Esophagus muscularis mucosa (tissue), 4 donors: ENCODE results near the gene WNT11. TPM values are rescaled to one million over a fixed set of nuclear protein-coding genes. Genes with fewer than 3 reads are reported as not detected.

ENCODE experiments used
- DNase-seq: peaks from one replicate; pipeline ENCODE4 v3.0.0-alpha.2; 2017; ENCODE audit errors: extremely low spot score
- H3K27ac ChIP-seq, 4 donors: fragments of 200-600 bp; sonication (generic); replicated peaks in 1 of 4; 1 replicate in 3 of 4; 2 replicates in 1 of 4; pipeline ENCODE4 v1.5.1; 2016 to 2019; ENCODE audit warnings: mild to moderate bottlenecking in 1 of 4
- H3K27me3 ChIP-seq, 4 donors: fragments of 200-600 bp; sonication (generic); one replicate each; pipeline versions ENCODE4 v1.5.1 to v1.6.0; 2016 to 2019
- H3K36me3 ChIP-seq, 4 donors: fragments of 200-600 bp; sonication (generic); one replicate each; pipeline ENCODE4 v1.5.1; 2016 to 2019
- H3K4me1 ChIP-seq, 4 donors: fragments of 200-600 bp; sonication (generic); one replicate each; pipeline ENCODE4 v1.5.1; 2016 to 2019
- H3K4me3 ChIP-seq, 4 donors: fragments of 200-600 bp; sonication (generic); 1 replicate in 2 of 4; 2 replicates in 2 of 4; pipeline ENCODE4 v1.5.1; 2016 to 2019; ENCODE audit warnings: mild to moderate bottlenecking in 4 of 4, moderate library complexity in 1 of 4
- H3K9me3 ChIP-seq, 4 donors: fragments of 200-600 bp; sonication (generic); 1 replicate in 3 of 4; 2 replicates in 1 of 4; pipeline ENCODE4 v1.5.1; 2016 to 2019
- EP300 ChIP-seq: sonication (generic); formaldehyde crosslinking; IDR thresholded peaks from one replicate; pipeline ENCODE4 v1.6.1; 2017; ENCODE audit warnings: antibody characterized with exemption
- POLR2A ChIP-seq: fragments of 450-650 bp; IDR thresholded peaks from one replicate; pipeline ENCODE4 v1.6.1; 2017; ENCODE audit warnings: antibody characterized with exemption, moderate library complexity, mild to moderate bottlenecking, low read depth
- POLR2AphosphoS5 ChIP-seq, 2 donors: sonication (generic); formaldehyde crosslinking; IDR thresholded peaks; one replicate each; pipeline ENCODE4 v1.6.1; 2017; ENCODE audit warnings: antibody characterized with exemption in 2 of 2
- WGBS: methylation state at CpG from one replicate; pipeline ENCODE4 v1.1.5; 2018; 5-methylcytosine and 5-hydroxymethylcytosine counted together
- intact Hi-C: fragments of 100-400 bp; cut with DNase I; formaldehyde crosslinking; loops from one replicate; pipeline ENCODE4 v1.15.1; 2023
- total RNA-seq, 4 donors: library from RNA; depleted of rRNA; stranded (reverse); fragments of >200 nt; gene quantifications; one replicate each; pipeline versions ENCODE4 v1.1.0 to v1.2.1, GENCODE V29; 2016
- TF ChIP-seq, protein P1 (sequence below), 3 experiments: fragments of 200-600 bp in 2 of 3; fragments of 450-650 bp in 1 of 3; sonication (generic) in 2 of 3; IDR thresholded peaks; one replicate each; pipeline ENCODE4 v1.5.1; 2017 to 2019; ENCODE audit warnings: antibody characterized with exemption in 3 of 3, mild to moderate bottlenecking in 2 of 3, moderate library complexity in 1 of 3

The WNT11 gene
- total RNA-seq = 10 to 100 TPM in 2 of 4 donors, 1 to 10 TPM in 2; 3.7 to 11.0 (median 7.7) TPM

GRCh38 chr11:76206327-76207081 is at the start of gene WNT11:
TSS of gene WNT11 (minus strand) at chr11:76206502. CDS start at chr11:76206407, 95 bp downstream.
- Histone ChIP-seq H3K4me3 (peak within 1 kb of the TSS; percentile 62 to 68 (median 65)), H3K36me3 (no peaks in the 10 kb centered on the region), H3K27me3 (peaks cover 0 to 40% (median 0%) of the 10 kb centered on the region in 4 donors), H3K4me1 (peaks cover 39 to 59% (median 57%) of the 10 kb centered on the region in 4 donors), H3K9me3 (no peaks in the 10 kb centered on the region), H3K27ac (peak within 1 kb of the TSS in 2 of 4 donors; percentile 31 to 52)
- no peak for TF ChIP-seq EP300
- TF ChIP-seq, protein P1, sequence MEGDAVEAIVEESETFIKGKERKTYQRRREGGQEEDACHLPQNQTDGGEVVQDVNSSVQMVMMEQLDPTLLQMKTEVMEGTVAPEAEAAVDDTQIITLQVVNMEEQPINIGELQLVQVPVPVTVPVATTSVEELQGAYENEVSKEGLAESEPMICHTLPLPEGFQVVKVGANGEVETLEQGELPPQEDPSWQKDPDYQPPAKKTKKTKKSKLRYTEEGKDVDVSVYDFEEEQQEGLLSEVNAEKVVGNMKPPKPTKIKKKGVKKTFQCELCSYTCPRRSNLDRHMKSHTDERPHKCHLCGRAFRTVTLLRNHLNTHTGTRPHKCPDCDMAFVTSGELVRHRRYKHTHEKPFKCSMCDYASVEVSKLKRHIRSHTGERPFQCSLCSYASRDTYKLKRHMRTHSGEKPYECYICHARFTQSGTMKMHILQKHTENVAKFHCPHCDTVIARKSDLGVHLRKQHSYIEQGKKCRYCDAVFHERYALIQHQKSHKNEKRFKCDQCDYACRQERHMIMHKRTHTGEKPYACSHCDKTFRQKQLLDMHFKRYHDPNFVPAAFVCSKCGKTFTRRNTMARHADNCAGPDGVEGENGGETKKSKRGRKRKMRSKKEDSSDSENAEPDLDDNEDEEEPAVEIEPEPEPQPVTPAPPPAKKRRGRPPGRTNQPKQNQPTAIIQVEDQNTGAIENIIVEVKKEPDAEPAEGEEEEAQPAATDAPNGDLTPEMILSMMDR (IDR thresholded peaks at IDR 0.05) = peak in 1 of 3 experiments; percentile 19
- intact Hi-C loops = loop anchor here (1.0 to 10.0 kb wide), 2 partner anchors 112 to 238 kb away; partner anchors contain the start of gene EMSY
- no peak for DNase-seq
- 0% methylated on average over 13 of the region's 80 CpGs for WGBS

DNA sequence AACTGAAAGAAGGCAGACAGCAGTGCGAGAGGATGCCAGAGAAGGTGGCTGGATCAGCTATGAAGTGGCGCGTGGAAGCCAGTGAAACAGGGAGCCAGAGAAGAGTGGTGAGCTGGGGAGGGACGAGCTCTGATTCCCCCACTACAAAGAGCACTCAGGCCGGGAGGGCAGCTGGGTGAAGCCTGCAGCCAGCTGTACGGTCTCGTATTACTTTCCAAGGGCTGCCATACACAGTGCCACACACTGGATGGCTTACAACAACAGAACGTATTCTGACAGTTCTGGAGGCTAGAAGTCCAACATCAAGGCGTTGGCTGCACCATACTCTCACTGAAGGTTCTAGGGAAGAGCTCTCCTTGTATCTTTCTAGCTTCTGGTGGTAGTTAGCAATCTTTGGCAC is 47.1 kb upstream of the WNT11 start:
- Histone ChIP-seq H3K36me3 (no peaks in the 10 kb centered on the region), H3K27me3 (no peaks in the 10 kb centered on the region), H3K9me3 (no peaks in the 10 kb centered on the region), H3K4me3 (no peak overlapping the region), H3K27ac (no peak overlapping the region), H3K4me1 (peaks cover 0 to 27% (median 8%) of the 10 kb centered on the region in 4 donors)
- TF ChIP-seq, protein P1 (IDR thresholded peaks at IDR 0.05) = no peak
- TF ChIP-seq POLR2AphosphoS5 (IDR thresholded peaks at IDR 0.05) = no peak
- no peak for TF ChIP-seq POLR2A
- no peak for TF ChIP-seq EP300
- DNase-seq = no peak
- WGBS = 87% methylated on average over 6 of the region's 9 CpGs
- intact Hi-C loops = no loop called here

DNA sequence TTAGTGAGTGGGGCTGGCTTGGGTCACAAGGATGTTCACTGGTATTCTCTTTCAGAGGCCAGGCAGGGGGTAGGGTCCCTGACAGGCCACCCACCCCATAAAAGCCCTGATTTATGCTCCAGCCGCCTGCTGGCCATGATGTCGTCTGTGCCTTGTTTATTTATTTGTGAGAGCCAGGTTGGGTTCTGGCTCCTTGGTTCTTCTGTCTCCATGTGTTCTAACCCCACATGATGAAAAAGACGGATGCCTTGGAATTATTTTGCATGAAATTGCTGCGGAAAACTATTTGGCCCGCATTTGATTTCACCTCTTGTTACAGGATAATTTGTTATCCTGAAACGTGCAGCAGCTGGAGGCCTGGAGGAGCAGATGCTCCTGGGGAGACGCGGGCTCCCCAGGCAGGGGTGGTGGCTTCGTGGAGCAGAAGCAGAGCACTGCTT is 46.3 kb upstream of the WNT11 start:
- Histone ChIP-seq H3K27me3 (no peaks in the 10 kb centered on the region), H3K4me3 (no peak overlapping the region), H3K4me1 (peaks cover 0 to 27% (median 8%) of the 10 kb centered on the region in 4 donors), H3K27ac (no peak overlapping the region), H3K9me3 (no peaks in the 10 kb centered on the region), H3K36me3 (no peaks in the 10 kb centered on the region)
- 69% methylated on average over 9 of the region's 9 CpGs for WGBS
- intact Hi-C loops = no loop called here
- no peak for DNase-seq
- TF ChIP-seq, protein P1 (IDR thresholded peaks at IDR 0.05) = no peak
- TF ChIP-seq EP300 (no peak), POLR2AphosphoS5 (IDR thresholded peaks at IDR 0.05) (no peak), POLR2A (no peak)

GRCh38 chr11:76251576-76251975 is 45.3 kb upstream of the WNT11 start:
- H3K36me3 ChIP-seq = no peaks in the 10 kb centered on the region
- H3K27ac ChIP-seq = peak overlapping the region in 1 of 4 donors; percentile 14
- DNase-seq = no peak
- no peak overlapping the region for H3K4me3 ChIP-seq
- intact Hi-C loops = no loop called here
- TF ChIP-seq POLR2AphosphoS5 (IDR thresholded peaks at IDR 0.05) = no peak
- 75% methylated on average over 2 of the region's 2 CpGs for WGBS
- peaks cover 0 to 18% (median 1%) of the 10 kb centered on the region in 4 donors for H3K4me1 ChIP-seq
- no peaks in the 10 kb centered on the region for H3K9me3 ChIP-seq
- no peaks in the 10 kb centered on the region for H3K27me3 ChIP-seq

DNA sequence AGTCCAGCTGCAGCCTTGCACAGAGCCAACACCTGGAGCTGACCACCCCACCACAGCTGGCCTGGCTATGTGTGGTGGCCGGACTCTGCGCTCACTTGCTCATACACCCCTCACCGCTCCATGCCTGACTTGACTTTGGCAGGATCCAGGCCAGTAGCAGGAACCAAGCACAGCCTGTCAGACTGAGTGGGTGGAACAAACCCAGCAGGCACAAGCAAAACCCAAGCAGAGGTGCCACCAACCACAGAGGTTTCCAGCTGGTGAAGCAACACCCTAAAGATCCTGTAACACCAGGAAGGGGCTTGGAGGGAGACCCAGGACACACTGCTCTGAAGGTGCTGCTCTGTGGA is 44.9 kb upstream of the WNT11 start:
- no peaks in the 10 kb centered on the region for H3K9me3 ChIP-seq
- no peak for DNase-seq
- TF ChIP-seq EP300 = no peak
- TF ChIP-seq POLR2A = no peak
- TF ChIP-seq, protein P1 (IDR thresholded peaks at IDR 0.05) = no peak
- no peak for TF ChIP-seq POLR2AphosphoS5 (IDR thresholded peaks at IDR 0.05)
- H3K4me1 ChIP-seq = peaks cover 0 to 16% (median 0%) of the 10 kb centered on the region in 4 donors
- H3K36me3 ChIP-seq = no peaks in the 10 kb centered on the region
- 82% methylated on average over 3 of the region's 3 CpGs for WGBS
- no peak overlapping the region for H3K4me3 ChIP-seq
- intact Hi-C loops = no loop called here
- H3K27me3 ChIP-seq = no peaks in the 10 kb centered on the region
- H3K27ac ChIP-seq = peak overlapping the region in 1 of 4 donors; percentile 14
